ENCODE results near the gene SFTA2.

Gene SFTA2

GRCh38 chr6:30889921-30890645, 41.9 kb downstream of the SFTA2 start:
- no peak for DNase-seq (ENCODE audit: low spot score)

DNA sequence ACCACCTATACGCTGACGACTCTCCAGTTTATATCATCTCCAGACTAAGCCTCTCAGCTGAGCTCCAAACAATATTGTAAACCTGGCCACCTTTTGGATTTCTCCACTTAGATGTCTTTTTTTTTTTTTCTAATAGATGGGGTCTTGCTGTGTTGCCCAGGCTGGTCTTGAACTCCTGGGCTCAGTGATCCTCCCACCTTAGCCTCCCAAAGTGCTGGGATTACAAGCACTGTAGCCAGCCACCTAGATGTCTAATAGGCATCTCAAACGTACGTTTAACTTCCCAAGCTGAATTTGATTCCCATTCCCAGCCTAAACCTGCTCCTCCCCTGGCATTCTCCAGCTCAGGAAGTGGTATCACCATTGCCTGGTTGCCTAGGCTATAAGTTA, 42.5 kb downstream of the SFTA2 start:
- no peak for DNase-seq (ENCODE audit: low spot score)

- no peak for DNase-seq (ENCODE audit: low spot score)
Observed at GRCh38 chr6:30888816-30889495, 43.0 kb downstream of the SFTA2 start.

DNA sequence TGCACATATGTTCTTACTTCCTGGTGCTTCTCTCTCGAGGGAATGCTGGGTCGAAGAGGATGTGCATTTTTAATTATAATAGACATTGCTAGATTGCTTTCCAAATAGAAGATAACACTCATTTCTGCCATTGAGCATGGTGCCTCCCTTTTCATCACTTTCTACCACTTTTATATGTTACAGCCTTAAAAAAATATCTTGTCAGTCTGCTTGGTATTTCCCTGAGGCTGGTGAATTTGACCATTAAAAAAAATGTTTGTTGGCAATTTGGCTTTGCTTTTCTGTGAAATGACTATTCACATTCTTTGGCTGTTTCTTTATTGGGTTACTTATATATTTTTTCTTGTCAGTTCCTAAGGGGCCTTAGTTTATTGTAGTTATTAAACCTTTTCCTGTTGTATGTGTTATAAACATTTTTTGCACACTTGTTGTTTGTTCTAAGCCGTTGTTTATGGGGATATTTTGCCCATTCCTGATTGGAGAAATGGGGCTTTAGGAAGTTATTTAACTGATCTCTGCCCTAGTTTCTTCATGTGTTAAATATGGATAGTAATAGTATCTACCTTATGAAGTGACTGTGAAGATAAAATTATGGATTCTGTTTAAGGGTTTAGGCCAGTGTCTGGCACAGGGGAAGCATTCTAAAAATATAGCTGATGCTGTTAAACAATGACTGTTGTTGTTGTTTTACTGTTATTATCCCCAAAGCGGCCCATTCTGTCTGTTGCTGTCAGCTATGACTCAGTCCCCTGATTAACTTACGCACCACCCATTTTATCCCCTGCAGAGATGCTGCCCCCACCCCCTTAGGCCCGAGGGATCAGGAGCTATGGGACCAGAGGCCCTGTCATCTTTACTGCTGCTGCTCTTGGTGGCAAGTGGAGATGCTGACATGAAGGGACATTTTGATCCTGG, 43.8 kb downstream of the SFTA2 start:
- peak; percentile 83 for DNase-seq (ENCODE audit: low spot score)

DNA sequence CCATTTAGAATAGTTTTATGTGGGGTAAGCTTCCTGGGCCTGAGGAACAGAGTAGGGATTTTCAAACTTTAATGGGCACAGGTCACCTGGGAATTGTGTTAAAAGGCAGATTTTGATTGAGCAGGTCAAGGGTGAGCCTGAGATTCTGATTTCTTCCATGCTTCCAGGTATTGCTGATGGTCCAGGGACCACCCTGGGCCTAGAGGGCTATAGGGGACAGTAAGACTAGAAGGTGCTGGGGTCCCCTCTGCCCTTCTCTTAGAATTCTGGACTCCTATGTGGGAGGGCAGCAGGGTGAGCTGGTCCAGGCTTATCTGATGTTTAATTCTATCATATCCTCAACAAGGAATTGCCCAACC, 45.1 kb downstream of the SFTA2 start:
- no peak for DNase-seq (ENCODE audit: low spot score)

GRCh38 chr6:30885999-30886896, 45.7 kb downstream of the SFTA2 start:
- DNase-seq (ENCODE audit: low spot score): peak; percentile 89

DNA sequence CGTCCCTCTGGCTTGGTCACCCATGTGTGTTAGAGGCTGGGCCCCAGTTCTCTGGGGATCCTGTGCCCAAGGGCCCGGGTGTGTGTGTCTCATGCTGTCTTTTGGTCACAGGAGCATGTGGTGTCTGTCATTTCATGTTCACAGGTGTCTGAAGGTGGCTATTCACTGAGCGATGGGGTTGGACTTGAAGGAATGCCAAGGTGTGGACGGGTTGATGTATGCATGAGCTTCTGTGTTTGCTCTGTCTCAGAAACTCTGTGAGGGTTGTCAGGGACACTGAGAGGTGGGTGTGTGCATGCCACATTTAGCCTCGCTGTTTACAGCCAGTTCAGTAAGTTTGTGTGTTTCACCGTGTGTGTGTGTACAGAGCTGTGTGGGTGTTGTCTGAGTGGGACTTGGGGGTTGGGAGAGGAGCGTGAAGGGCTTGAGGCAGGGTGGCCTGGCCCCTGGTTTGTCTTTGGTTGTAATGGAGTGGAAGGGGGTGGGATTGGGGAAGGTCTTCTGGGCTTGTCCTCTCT, 46.4 kb downstream of the SFTA2 start:
- peak; percentile 22 for DNase-seq (ENCODE audit: low spot score)

GRCh38 chr6:30884521-30885480, 47.2 kb downstream of the SFTA2 start:
- DNase-seq (ENCODE audit: low spot score): peak; percentile 50

DNA sequence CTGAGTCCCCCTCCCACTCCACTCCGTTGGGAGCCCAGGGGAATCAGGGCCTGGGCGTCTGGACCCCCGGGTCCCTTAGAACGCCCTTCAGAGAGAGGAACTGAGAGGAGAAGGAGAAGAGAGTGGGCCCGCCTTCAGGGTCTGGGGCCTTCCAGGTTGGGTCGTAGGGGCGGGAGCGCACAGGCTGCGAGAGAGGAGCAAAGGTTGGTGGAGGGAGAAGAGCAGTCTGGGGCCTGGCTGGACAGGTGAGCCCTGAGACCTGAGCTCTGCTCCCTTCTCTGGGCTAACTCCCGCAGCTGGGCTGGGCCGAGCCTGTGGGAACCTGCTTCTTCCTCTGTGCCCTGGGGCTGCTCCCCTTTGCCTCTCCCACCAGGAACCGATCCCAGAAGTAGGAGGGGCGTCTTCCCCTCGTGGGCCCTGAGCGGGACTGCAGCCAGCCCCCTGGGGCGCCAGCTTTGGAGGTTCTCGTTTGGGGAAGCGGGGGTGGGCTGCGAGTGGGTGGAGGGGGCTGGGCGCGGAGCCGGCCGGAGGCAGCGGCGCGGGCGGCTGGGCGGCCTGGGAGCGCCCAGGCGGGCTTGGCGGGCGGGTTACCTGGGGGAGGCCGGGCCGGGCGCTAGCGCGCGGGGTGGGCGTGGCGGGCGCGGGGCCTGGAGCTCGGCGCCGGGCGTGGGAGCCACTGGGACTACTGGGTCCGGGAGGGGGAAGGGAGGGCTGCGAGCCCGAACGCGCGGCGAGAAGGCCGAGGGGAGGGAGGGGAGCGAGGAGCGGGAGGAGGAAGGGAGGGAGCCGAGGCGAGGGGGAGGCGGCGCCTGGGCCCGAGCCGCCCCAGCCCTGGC, 48.1 kb downstream of the SFTA2 start, which contains the start of gene DDR1:
Gene DDR1 (plus strand): TSS at position 835 of the 836 bp plus-strand sequence. CDS start 4,211 bp downstream, outside the sequence.
- peak; percentile 73 for DNase-seq (ENCODE audit: low spot score)

- no peak for DNase-seq (ENCODE audit: low spot score)
Observed at GRCh38 chr6:30882759-30883684, 48.9 kb downstream of the SFTA2 start.

GRCh38 chr6:30882204-30882758, 49.7 kb downstream of the SFTA2 start:
- DNase-seq (ENCODE audit: low spot score): no peak

DNA sequence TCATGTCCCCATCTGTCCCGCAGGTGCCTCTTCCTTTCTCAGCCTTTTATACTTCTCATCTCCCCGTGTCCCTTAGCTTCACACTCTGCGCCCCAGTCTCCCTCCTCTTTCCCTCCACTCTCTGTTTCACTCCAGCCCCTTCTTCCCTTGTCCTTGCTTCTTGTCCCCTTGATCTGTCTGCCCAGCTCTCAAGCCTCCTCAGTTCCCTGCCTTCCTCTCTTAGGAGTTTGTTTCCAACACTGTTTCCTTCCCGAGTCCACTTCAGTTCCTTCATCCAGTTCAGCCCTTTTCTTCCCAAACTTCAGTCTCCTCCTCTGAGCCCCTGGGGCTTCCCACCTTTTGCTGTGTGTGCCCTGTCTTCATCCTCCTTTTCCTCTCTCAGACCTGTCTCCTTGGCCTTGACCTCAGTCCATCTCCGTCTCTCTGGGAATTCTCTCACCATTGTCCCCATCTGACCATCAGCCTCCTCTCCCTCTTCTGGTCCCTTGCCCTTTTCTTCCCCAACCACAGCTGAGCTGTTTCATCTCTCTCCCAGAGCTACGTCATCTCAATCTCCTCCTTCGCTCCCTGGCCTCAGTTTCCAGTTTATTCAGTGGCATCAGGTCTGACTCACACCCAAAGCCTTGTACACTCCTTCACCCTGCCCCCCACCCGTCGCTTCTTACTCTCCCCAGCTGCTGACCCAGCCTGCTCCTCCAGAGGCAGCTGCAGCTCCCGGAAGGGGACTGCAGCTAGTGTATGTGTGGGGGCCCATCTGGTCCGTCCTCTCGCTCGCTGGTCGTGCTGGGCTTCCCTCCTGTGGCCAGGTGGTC, 50.4 kb downstream of the SFTA2 start:
- DNase-seq (ENCODE audit: low spot score): no peak
